SK-N-SH treated with all-trans-retinoic acid at 6 μM for 48 hours (cell line): Measurements from ENCODE around the gene SLC1A5.

Experiments
- ATAC-seq: fragments of 200-7000 bp; cut with Tn5 transposase; 3 replicates; pipeline ENCODE4 v1.9.1; 2020; ENCODE audit warnings: mild to moderate bottlenecking, moderate library complexity
- ARNTL ChIP-seq: fragments of 450-650 bp; formaldehyde crosslinking; IDR thresholded peaks from 2 replicates; pipeline ENCODE4 v1.5.0; 2020; ENCODE audit warnings: low read depth, mild to moderate bottlenecking, moderate library complexity, borderline replicate concordance
- BACH2 ChIP-seq: fragments of 250-450 bp; sonication (Bioruptor Pico); IDR thresholded peaks from 2 replicates; pipeline ENCODE4 v1.9.0; 2021; ENCODE audit warnings: mild to moderate bottlenecking, borderline replicate concordance
- CSDC2 ChIP-seq: fragments of 250-450 bp; sonication (Bioruptor Pico); IDR thresholded peaks from 2 replicates; pipeline ENCODE4 v1.5.0; 2020; ENCODE audit warnings: mild to moderate bottlenecking, moderate library complexity
- ESRRG ChIP-seq: fragments of 250-450 bp; sonication (Bioruptor Pico); IDR thresholded peaks from 2 replicates; pipeline ENCODE4 v1.6.1; 2021; ENCODE audit warnings: mild to moderate bottlenecking
- ISL1 ChIP-seq: fragments of 250-450 bp; sonication (Bioruptor Pico); IDR thresholded peaks from 2 replicates; pipeline ENCODE4 v2.1.2; 2022; ENCODE audit warnings: mild to moderate bottlenecking, moderate library complexity
- OSR1 ChIP-seq: fragments of 250-450 bp; sonication (Bioruptor Pico); IDR thresholded peaks from 2 replicates; pipeline ENCODE4 v1.8.0; 2022; ENCODE audit warnings: moderate library complexity, mild to moderate bottlenecking, inconsistent platforms
- PPARA ChIP-seq: fragments of 250-450 bp; sonication (Bioruptor Pico); IDR thresholded peaks from 2 replicates; pipeline ENCODE4 v1.5.0; 2020; ENCODE audit warnings: mild to moderate bottlenecking, borderline replicate concordance
- RARB ChIP-seq: fragments of 250-450 bp; sonication (Bioruptor Pico); IDR thresholded peaks from 2 replicates; pipeline ENCODE4 v1.8.0; 2021; ENCODE audit warnings: mild to moderate bottlenecking, moderate library complexity
- TOX ChIP-seq: fragments of 250-450 bp; sonication (Bioruptor Pico); IDR thresholded peaks from 2 replicates; pipeline ENCODE4 v1.8.0; 2021; ENCODE audit warnings: mild to moderate bottlenecking, moderate library complexity, borderline replicate concordance
- ZC3H10 ChIP-seq: fragments of 250-450 bp; sonication (Bioruptor Pico); IDR thresholded peaks from 2 replicates; pipeline ENCODE4 v1.5.1; 2021; ENCODE audit warnings: mild to moderate bottlenecking, moderate library complexity
- ZFP30 ChIP-seq: fragments of 450-650 bp; formaldehyde crosslinking; IDR thresholded peaks from 2 replicates; pipeline ENCODE4 v1.5.0; 2022; ENCODE audit warnings: mild to moderate bottlenecking, moderate library complexity
- ZNF565 ChIP-seq: fragments of 450-650 bp; formaldehyde crosslinking; conservative IDR thresholded peaks from 2 replicates; pipeline ENCODE4 v1.5.0; 2020; ENCODE audit warnings: low read depth, mild to moderate bottlenecking, moderate library complexity
- ZNF70 ChIP-seq: fragments of 450-650 bp; formaldehyde crosslinking; IDR thresholded peaks from 2 replicates; pipeline ENCODE4 v1.5.0; 2020; ENCODE audit warnings: mild to moderate bottlenecking, moderate library complexity
- TF ChIP-seq, protein P1 (sequence below): fragments of 250-450 bp; sonication (Bioruptor Pico); IDR thresholded peaks from 2 replicates; pipeline ENCODE4 v1.8.0; 2021; ENCODE audit warnings: low read depth, mild to moderate bottlenecking, moderate library complexity, borderline replicate concordance
- TF ChIP-seq, protein P2 (sequence below): fragments of 250-450 bp; sonication (Bioruptor Pico); IDR thresholded peaks from 2 replicates; pipeline ENCODE4 v1.5.0; 2020; ENCODE audit warnings: mild to moderate bottlenecking, moderate library complexity
- TF ChIP-seq, protein P3 (sequence below): fragments of 250-450 bp; sonication (Bioruptor Pico); IDR thresholded peaks from 2 replicates; pipeline ENCODE4 v1.5.1; 2020; ENCODE audit warnings: low read depth, mild to moderate bottlenecking, moderate library complexity

The SLC1A5 gene

DNA sequence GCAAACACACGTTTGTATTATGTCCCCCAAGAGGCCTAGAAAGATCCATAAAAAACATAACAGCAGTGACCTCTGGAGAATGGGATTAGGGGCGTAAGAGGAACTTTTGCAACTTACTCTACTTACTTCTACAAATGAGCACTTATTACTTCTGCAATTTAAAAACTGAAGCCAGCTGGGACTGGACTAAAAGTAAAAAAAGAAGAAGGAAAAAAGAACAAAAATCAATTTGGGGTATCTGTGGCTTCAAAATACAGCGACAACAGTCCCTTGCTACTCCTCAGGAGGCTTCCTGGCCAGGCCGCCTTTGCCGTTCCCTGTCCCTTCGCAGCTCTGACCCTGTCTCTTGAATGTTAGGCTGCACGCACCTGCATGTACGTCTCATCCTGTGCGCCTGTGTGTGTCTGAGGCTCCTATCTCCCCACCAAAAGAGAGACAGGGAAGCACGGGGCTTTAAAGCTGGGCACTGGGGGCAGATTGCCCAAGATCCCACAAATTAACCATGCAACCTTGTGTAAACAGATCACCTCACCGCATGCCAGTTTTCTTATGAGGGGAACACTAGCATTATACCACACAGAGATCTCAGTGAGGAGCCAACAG, 54.6 kb downstream of the SLC1A5 start:
- TF ChIP-seq ZNF565 (CRISPR knock-in tag) (no peak), RARB (CRISPR knock-in tag) (no peak), TOX (no peak)
- TF ChIP-seq, protein P1, sequence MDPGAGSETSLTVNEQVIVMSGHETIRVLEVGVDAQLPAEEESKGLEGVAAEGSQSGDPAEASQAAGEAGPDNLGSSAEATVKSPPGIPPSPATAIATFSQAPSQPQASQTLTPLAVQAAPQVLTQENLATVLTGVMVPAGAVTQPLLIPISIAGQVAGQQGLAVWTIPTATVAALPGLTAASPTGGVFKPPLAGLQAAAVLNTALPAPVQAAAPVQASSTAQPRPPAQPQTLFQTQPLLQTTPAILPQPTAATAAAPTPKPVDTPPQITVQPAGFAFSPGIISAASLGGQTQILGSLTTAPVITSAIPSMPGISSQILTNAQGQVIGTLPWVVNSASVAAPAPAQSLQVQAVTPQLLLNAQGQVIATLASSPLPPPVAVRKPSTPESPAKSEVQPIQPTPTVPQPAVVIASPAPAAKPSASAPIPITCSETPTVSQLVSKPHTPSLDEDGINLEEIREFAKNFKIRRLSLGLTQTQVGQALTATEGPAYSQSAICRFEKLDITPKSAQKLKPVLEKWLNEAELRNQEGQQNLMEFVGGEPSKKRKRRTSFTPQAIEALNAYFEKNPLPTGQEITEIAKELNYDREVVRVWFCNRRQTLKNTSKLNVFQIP (CRISPR knock-in tag), result no peak
- no peak for ATAC-seq

DNA sequence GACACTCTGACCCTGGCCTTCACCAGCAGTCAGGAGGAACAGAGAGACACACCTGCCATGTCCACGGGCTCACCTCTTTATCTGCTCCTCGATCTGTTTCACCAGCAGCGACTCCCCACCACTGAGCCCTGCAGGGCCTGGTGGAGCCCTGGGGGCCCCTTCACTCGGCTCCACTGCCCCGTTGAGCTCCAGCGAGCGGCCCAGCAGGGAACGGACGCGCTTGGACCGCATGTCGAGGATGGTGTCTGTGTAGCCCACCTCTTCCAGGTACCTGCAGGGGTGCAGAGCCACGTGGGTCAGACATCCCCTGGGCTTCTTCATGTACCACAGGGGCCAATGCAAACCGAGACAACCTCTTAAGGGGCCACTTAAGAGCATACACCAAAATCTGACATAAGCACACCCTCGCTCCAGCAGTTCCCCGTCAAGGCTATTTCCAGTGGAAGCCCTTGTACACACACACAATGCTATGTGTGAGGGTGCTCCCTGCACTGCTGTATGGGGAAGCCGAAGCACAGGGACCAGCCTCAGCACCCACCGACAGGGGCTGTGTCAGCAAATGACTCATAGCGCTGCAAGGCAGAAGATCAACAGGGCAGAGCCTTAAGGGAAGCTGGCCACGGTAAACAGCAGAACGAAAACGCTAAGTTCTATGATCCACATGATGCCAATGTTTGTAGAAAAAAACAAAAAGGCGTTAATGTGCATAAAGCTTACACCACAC, 55.3 kb downstream of the SLC1A5 start:
- TF ChIP-seq ISL1 (CRISPR knock-in tag) (no peak), OSR1 (CRISPR knock-in tag) (no peak), ARNTL (CRISPR knock-in tag) (no peak), RARB (CRISPR knock-in tag) (no peak), CSDC2 (CRISPR knock-in tag) (no peak), ZC3H10 (CRISPR knock-in tag) (no peak), ESRRG (no peak), ZNF70 (CRISPR knock-in tag) (no peak), BACH2 (no peak), ZNF565 (CRISPR knock-in tag) (no peak), ZFP30 (CRISPR knock-in tag) (no peak), PPARA (CRISPR knock-in tag) (no peak)
- TF ChIP-seq, protein P2, sequence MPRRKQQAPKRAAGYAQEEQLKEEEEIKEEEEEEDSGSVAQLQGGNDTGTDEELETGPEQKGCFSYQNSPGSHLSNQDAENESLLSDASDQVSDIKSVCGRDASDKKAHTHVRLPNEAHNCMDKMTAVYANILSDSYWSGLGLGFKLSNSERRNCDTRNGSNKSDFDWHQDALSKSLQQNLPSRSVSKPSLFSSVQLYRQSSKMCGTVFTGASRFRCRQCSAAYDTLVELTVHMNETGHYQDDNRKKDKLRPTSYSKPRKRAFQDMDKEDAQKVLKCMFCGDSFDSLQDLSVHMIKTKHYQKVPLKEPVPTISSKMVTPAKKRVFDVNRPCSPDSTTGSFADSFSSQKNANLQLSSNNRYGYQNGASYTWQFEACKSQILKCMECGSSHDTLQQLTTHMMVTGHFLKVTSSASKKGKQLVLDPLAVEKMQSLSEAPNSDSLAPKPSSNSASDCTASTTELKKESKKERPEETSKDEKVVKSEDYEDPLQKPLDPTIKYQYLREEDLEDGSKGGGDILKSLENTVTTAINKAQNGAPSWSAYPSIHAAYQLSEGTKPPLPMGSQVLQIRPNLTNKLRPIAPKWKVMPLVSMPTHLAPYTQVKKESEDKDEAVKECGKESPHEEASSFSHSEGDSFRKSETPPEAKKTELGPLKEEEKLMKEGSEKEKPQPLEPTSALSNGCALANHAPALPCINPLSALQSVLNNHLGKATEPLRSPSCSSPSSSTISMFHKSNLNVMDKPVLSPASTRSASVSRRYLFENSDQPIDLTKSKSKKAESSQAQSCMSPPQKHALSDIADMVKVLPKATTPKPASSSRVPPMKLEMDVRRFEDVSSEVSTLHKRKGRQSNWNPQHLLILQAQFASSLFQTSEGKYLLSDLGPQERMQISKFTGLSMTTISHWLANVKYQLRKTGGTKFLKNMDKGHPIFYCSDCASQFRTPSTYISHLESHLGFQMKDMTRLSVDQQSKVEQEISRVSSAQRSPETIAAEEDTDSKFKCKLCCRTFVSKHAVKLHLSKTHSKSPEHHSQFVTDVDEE (CRISPR knock-in tag), result no peak
- TF ChIP-seq, protein P3, sequence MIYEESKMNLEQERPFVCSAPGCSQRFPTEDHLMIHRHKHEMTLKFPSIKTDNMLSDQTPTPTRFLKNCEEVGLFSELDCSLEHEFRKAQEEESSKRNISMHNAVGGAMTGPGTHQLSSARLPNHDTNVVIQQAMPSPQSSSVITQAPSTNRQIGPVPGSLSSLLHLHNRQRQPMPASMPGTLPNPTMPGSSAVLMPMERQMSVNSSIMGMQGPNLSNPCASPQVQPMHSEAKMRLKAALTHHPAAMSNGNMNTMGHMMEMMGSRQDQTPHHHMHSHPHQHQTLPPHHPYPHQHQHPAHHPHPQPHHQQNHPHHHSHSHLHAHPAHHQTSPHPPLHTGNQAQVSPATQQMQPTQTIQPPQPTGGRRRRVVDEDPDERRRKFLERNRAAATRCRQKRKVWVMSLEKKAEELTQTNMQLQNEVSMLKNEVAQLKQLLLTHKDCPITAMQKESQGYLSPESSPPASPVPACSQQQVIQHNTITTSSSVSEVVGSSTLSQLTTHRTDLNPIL, result no peak
- TF ChIP-seq, protein P1 (CRISPR knock-in tag), result no peak
- ATAC-seq, result no peak

DNA sequence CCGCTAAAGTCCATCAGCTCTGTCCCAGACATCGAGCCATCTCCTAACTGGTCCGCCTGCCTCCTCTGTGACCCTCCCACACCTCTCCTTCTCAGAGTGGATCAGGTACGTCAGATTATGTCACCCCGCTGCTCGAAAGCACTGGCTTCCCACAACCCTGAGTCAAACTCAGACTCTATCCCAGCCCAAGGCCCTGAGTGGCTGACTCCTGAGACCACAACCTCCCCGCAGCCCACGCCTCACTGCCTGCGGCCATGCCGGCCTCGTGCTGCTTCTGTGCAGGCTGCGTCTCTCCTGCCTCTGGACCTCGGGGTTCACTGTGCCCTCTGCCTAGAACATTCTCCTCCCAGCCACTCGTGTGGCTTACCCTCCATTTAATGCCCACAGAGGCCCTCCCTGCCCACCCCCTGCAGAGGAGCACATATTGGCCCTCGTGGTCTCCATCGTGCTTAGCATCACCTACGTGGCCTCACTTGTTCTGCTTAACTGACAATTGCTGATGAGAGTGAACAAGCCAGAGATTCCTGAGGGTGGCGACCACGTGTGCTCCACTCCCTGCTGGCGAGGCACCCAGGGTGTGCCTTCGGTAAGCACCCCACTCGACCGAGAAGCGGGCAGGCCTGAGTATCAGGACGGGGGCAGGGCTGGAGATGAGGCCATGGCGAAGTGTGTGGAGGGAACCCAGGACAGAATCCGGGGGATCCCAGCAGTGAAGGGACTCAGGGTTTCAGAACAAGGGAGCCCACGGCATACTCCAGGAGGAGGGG, 56.0 kb downstream of the SLC1A5 start:
- TF ChIP-seq ZC3H10 (CRISPR knock-in tag), result no peak
- TF ChIP-seq, all 23 proteins: peak for 0
- ATAC-seq, result no peak

DNA sequence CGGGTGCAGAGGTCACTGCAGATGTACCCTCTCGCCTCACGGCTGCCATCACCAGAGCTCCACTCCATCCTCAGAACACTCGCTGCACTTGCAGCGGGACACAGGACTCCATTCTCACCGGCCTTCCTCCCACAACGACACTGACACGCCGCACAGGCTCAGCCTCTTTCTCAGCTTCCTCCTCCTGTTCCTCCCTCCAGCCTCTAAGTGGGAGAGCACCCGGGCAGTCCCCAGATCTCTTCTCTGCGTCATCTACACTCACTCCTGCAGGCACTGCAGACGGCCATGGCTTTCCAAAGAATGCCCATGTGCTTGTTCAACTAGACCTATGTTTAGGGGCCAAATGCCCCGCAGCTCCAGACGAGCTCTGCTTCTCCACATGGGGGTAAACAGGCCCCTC, 56.8 kb downstream of the SLC1A5 start:
- no peak for ATAC-seq
- TF ChIP-seq CSDC2 (CRISPR knock-in tag), result no peak
- TF ChIP-seq, protein P3, result no peak
